NCI-H1105 treated with DMSO at 0.1 percent for 48 hours (cell line): ENCODE results near the gene FNTB.
"Not testable (repeated sequence)": the region's sequence is repeated elsewhere in the genome, so short reads cannot be mapped to it uniquely, and the experiment has no call there.

Experiments used
- DNase-seq: peaks from one replicate; lab custom pipeline; 2025; lab: John Stamatoyannopoulos, UW

Gene FNTB

GRCh38 chr14:65054471-65055085 is 67.9 kb downstream of the FNTB start:
- no peak for DNase-seq

- DNase-seq: no peak
These were observed 71.0 kb downstream of the FNTB start for GRCh38 chr14:65057695-65058094.

- no peak for DNase-seq
These were observed 75.7 kb downstream of the FNTB start for GRCh38 chr14:65062096-65063075.

- DNase-seq: no peak
These were observed 79.0 kb downstream of the FNTB start for GRCh38 chr14:65065719-65066118.

- DNase-seq: no peak
These were observed 83.2 kb downstream of the FNTB start for GRCh38 chr14:65069874-65070413.

- peak; percentile 83 for DNase-seq
These were observed 83.8 kb downstream of the FNTB start for GRCh38 chr14:65070471-65070976.

- no peak for DNase-seq
These were observed 84.8 kb downstream of the FNTB start for GRCh38 chr14:65071544-65071943.

GRCh38 chr14:65072256-65072655 is 85.6 kb downstream of the FNTB start:
- no peak for DNase-seq

- DNase-seq: no peak
These were observed 86.2 kb downstream of the FNTB start for GRCh38 chr14:65072937-65073336.

- DNase-seq: no peak
These were observed 87.0 kb downstream of the FNTB start for GRCh38 chr14:65073605-65074201.

- no peak for DNase-seq
These were observed 87.9 kb downstream of the FNTB start for GRCh38 chr14:65074449-65075150.

GRCh38 chr14:65075628-65076325 is 89.1 kb downstream of the FNTB start:
- DNase-seq: no peak

- DNase-seq: no peak
These were observed 90.6 kb downstream of the FNTB start for GRCh38 chr14:65077318-65077717.

GRCh38 chr14:65079201-65079600 is 92.5 kb downstream of the FNTB start:
- DNase-seq: no peak

GRCh38 chr14:65079768-65080167 is 93.1 kb downstream of the FNTB start:
- DNase-seq: no peak

- DNase-seq: no peak
These were observed 94.5 kb downstream of the FNTB start for GRCh38 chr14:65080960-65081747.

GRCh38 chr14:65082930-65083329 is 96.2 kb downstream of the FNTB start:
- DNase-seq: no peak

GRCh38 chr14:65084554-65085505 is 98.1 kb downstream of the FNTB start:
- DNase-seq: no peak

GRCh38 chr14:65086686-65087085 is 100.0 kb downstream of the FNTB start:
- not testable (repeated sequence) for DNase-seq
